Uterus (tissue), 2 donors: ENCODE results near the gene PRX.

Experiments used
- CTCF ChIP-seq, 4 experiments: fragments of 200-600 bp in 2 of 4; fragments of 450-650 bp in 2 of 4; sonication (generic) in 2 of 4; IDR thresholded peaks; one replicate each; pipeline ENCODE4 v1.5.1; 2016 to 2019; ENCODE audit warnings: antibody characterized with exemption in 4 of 4, mild to moderate bottlenecking in 2 of 4, moderate library complexity in 1 of 4
- POLR2A ChIP-seq, 2 donors: fragments of 450-650 bp; IDR thresholded peaks; one replicate each; pipeline ENCODE4 v1.6.1; 2016; ENCODE audit warnings: antibody characterized with exemption in 2 of 2, mild to moderate bottlenecking in 1 of 2, moderate library complexity in 1 of 2

DNA sequence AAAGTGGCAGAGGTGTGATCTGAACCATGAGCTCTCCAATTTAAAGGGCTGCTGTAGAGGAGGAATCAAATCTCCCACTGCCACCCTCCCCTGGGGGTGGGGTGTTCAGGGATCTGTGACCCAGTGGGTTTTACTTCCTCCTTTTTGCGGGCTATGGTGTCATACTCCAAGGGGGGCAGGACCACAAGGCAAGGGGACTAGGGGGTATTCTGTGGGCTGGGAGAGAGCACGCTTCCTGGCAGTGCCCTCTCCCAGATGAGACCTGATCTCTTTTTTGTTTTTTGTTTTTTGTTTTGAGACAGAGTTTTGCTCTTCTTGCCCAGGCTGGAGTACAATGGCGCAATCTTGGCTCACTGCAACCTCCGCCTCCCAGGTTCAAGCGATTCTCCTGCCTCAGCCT lies 54.4 kb downstream of the PRX start:
- no peak for TF ChIP-seq CTCF (IDR thresholded peaks at IDR 0.05)
- no peak for TF ChIP-seq POLR2A (IDR thresholded peaks at IDR 0.05)
